DOHH2 (cell line): ENCODE measurements around the gene CAPZA2.
"Not testable (repeated sequence)": the region's sequence is repeated elsewhere in the genome, so short reads cannot be mapped to it uniquely, and the experiment has no call there.

Experiments used
- H3F3A ChIP-seq: fragments of 200-600 bp; sonication (generic), shearing (Covaris generic); 2 replicates; pipeline ENCODE4 v1.6.0; 2016; ENCODE audit warnings: antibody characterized with exemption, mild to moderate bottlenecking; ENCODE audit not compliant: control insufficient read depth, insufficient read depth
- H3K27ac ChIP-seq: fragments of 200-600 bp; sonication (generic); 2 replicates; pipeline ENCODE4 v1.5.1; 2014; ENCODE audit warnings: low read depth, mild to moderate bottlenecking, low read length, moderate library complexity
- H3K27me3 ChIP-seq: fragments of 200-600 bp; sonication (generic); 2 replicates; pipeline ENCODE4 v1.6.1; 2014; ENCODE audit warnings: mild to moderate bottlenecking, low read length, mixed read lengths; ENCODE audit not compliant: control insufficient read depth
- H3K36me3 ChIP-seq: fragments of 200-600 bp; sonication (generic); 2 replicates; pipeline ENCODE4 v1.6.1; 2014; ENCODE audit warnings: mild to moderate bottlenecking, low read length, moderate library complexity, mixed read lengths; ENCODE audit not compliant: control insufficient read depth
- H3K4me1 ChIP-seq: fragments of 200-600 bp; sonication (generic); 2 replicates; pipeline ENCODE4 v1.6.1; 2014; ENCODE audit warnings: mild to moderate bottlenecking, low read length, mixed read lengths; ENCODE audit not compliant: control insufficient read depth
- H3K4me2 ChIP-seq: fragments of 200-600 bp; sonication (generic); 2 replicates; pipeline ENCODE4 v1.6.0; 2014; ENCODE audit warnings: mild to moderate bottlenecking, low read length, moderate library complexity
- H3K4me3 ChIP-seq: fragments of 200-600 bp; sonication (generic); 2 replicates; pipeline ENCODE4 v1.5.1; 2014; ENCODE audit warnings: mild to moderate bottlenecking, low read length, mixed read lengths
- H3K79me2 ChIP-seq: fragments of 200-600 bp; sonication (generic); 2 replicates; pipeline ENCODE4 v1.6.1; 2014; ENCODE audit warnings: mild to moderate bottlenecking, low read length, mixed read lengths; ENCODE audit not compliant: control insufficient read depth
- H3K9me2 ChIP-seq: fragments of 200-600 bp; sonication (generic); replicated peaks from 2 replicates; pipeline ENCODE4 v1.6.1; 2014; ENCODE audit warnings: mild to moderate bottlenecking, low read length, mixed read lengths; ENCODE audit not compliant: control insufficient read depth
- H3K9me3 ChIP-seq: fragments of 200-600 bp; sonication (generic); 2 replicates; pipeline ENCODE4 v1.6.1; 2014; ENCODE audit warnings: antibody characterized with exemption, low read length, mixed read lengths; ENCODE audit not compliant: control insufficient read depth, insufficient read depth
- H4K20me1 ChIP-seq: fragments of 200-600 bp; sonication (generic); 2 replicates; pipeline ENCODE4 v1.6.0; 2014; ENCODE audit warnings: low read depth, mild to moderate bottlenecking, antibody characterized with exemption, low read length, moderate library complexity; ENCODE audit not compliant: control insufficient read depth, insufficient read depth
- EZH2phosphoT487 ChIP-seq: fragments of 200-600 bp; sonication (generic); IDR thresholded peaks from 2 replicates; pipeline ENCODE4 v1.6.1; 2017; ENCODE audit warnings: borderline replicate concordance, mild to moderate bottlenecking, antibody characterized with exemption, low read length, moderate library complexity, mixed read lengths
- TF ChIP-seq, protein P1 (sequence below): fragments of 200-600 bp; sonication (generic); IDR thresholded peaks from one replicate; pipeline ENCODE4 v1.5.1; 2014; ENCODE audit warnings: antibody characterized with exemption, mild to moderate bottlenecking, low read depth, low read length; ENCODE audit not compliant: poor library complexity, severe bottlenecking

Gene CAPZA2

DNA sequence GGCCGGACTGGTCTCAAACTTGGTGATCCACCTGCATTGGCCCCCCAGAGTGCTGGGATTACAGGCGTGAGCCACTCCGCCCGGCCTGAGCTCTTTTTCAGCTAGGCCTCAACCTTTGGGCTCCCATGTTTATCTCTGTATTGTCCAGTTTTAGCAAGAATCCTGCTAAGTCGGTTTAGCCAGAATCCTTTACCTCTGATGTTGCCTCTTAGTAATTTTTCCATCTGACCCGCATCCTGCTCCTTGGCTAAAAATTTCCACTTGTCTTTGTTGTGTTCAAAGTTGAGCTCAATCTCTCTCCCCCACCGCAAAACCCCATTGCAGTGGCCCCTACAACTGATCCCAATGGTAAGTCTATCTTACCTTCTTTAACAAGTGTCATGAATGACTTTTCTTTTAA lies 70.2 kb downstream of the CAPZA2 start:
- Histone ChIP-seq H3K27ac (no peak overlapping the region), H3K4me1 (peaks cover 3% of the 10 kb centered on the region), H4K20me1 (no peaks in the 10 kb centered on the region)

DNA sequence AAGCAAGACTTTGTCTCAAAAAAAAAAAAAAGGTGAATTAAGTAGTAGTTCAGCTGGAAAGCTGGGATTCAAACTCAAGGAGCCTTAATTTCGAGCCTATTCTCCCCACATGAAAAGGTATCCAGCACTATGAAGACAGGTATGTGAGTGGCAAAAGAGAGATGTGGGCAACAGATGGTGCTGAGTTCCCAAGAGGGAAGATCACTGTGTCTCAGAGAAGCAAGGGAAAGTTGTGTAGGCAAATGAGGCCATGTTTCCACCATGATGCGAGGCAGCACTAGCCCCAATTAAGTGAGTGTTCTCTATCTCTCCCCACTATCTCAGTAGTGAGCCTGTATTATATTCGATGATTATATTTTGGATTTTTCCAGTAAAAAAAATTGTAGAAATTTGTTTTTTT lies 71.1 kb downstream of the CAPZA2 start:
- no peak overlapping the region for H3K4me2 ChIP-seq
- H3K27ac ChIP-seq, result no peak overlapping the region
- H3K4me3 ChIP-seq, result no peak overlapping the region
- no peaks in the 10 kb centered on the region for H3K36me3 ChIP-seq
- no peaks in the 10 kb centered on the region for H3F3A ChIP-seq
- H3K79me2 ChIP-seq, result no peaks in the 10 kb centered on the region
- no peaks in the 10 kb centered on the region for H4K20me1 ChIP-seq
- H3K27me3 ChIP-seq, result peaks cover 29% of the 10 kb centered on the region
- H3K9me2 ChIP-seq, result no peaks in the 10 kb centered on the region
- no peaks in the 10 kb centered on the region for H3K9me3 ChIP-seq
- TF ChIP-seq, protein P1, sequence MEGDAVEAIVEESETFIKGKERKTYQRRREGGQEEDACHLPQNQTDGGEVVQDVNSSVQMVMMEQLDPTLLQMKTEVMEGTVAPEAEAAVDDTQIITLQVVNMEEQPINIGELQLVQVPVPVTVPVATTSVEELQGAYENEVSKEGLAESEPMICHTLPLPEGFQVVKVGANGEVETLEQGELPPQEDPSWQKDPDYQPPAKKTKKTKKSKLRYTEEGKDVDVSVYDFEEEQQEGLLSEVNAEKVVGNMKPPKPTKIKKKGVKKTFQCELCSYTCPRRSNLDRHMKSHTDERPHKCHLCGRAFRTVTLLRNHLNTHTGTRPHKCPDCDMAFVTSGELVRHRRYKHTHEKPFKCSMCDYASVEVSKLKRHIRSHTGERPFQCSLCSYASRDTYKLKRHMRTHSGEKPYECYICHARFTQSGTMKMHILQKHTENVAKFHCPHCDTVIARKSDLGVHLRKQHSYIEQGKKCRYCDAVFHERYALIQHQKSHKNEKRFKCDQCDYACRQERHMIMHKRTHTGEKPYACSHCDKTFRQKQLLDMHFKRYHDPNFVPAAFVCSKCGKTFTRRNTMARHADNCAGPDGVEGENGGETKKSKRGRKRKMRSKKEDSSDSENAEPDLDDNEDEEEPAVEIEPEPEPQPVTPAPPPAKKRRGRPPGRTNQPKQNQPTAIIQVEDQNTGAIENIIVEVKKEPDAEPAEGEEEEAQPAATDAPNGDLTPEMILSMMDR, result no peak
- no peak for TF ChIP-seq EZH2phosphoT487
- peaks cover 3% of the 10 kb centered on the region for H3K4me1 ChIP-seq

More for the DNA sequence above, 70.2 kb downstream of the CAPZA2 start:
- H3K4me2 ChIP-seq, result no peak overlapping the region
- H3K9me3 ChIP-seq, result no peaks in the 10 kb centered on the region
- no peaks in the 10 kb centered on the region for H3K9me2 ChIP-seq
- H3K27me3 ChIP-seq, result peaks cover 31% of the 10 kb centered on the region
- no peak for TF ChIP-seq EZH2phosphoT487
- TF ChIP-seq, protein P1, result no peak
- no peak overlapping the region for H3K4me3 ChIP-seq
- H3F3A ChIP-seq, result no peaks in the 10 kb centered on the region
- no peaks in the 10 kb centered on the region for H3K79me2 ChIP-seq
- H3K36me3 ChIP-seq, result no peaks in the 10 kb centered on the region

DNA sequence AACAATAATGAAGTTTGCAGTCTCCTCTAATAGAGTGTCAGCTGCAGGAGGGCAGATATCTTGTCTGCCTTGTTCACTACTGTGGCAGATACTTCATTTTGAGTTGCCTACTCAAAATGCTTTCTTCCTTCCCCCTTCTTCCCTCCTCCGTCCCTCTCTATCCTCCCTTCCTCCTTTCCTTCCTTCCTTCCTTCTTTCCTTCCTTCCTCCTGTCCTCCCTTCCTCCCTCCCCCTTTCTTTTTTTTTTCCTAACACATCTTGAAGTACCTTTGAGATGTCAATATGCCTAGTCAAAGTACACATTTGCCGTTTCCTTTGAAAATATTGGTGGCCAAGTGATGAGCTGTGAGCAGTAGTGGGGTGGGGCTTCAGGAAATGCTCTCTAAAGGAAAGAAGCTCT lies 72.2 kb downstream of the CAPZA2 start:
- H3K4me1 ChIP-seq, result peaks cover 3% of the 10 kb centered on the region
- no peak overlapping the region for H3K27ac ChIP-seq
- H3F3A ChIP-seq, result no peaks in the 10 kb centered on the region
- H4K20me1 ChIP-seq, result no peaks in the 10 kb centered on the region
- H3K4me3 ChIP-seq, result no peak overlapping the region
- no peak overlapping the region for H3K4me2 ChIP-seq
- peaks cover 29% of the 10 kb centered on the region for H3K27me3 ChIP-seq
- no peaks in the 10 kb centered on the region for H3K9me3 ChIP-seq
- H3K9me2 ChIP-seq, result no peaks in the 10 kb centered on the region
- no peaks in the 10 kb centered on the region for H3K79me2 ChIP-seq
- TF ChIP-seq, protein P1, result no peak
- no peak for TF ChIP-seq EZH2phosphoT487
- H3K36me3 ChIP-seq, result no peaks in the 10 kb centered on the region

DNA sequence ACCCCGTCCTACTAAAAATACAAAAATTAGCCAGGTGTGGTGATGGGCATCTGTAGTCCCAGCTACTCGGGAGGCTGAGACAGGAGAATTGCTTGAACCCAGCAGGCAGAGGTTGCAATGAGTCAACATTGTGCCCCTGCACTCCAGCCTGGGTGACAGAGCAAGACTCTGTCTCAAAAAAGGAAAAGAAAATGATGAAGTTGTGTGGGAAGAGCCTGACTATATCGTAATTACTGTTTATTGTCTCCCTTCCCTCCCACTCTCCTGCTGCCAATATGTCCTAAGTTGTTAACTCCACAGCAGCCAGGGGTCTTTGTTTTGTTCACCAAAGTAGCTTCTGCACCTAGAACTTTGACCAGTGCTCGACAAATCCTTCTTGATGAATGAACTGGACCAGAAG lies 74.5 kb downstream of the CAPZA2 start:
- H3K27me3 ChIP-seq, result peaks cover 29% of the 10 kb centered on the region
- not testable (repeated sequence) for H3K9me3 ChIP-seq, H3K36me3 ChIP-seq, H3K4me1 ChIP-seq, H3K4me3 ChIP-seq, H4K20me1 ChIP-seq, H3F3A ChIP-seq, H3K27ac ChIP-seq, H3K79me2 ChIP-seq, H3K9me2 ChIP-seq, H3K4me2 ChIP-seq
